ENCODE data around the gene HNRNPH2. TPM values are rescaled to one million over a fixed set of nuclear protein-coding genes. Genes with fewer than 3 reads are reported as not detected.

The HNRNPH2 gene
- total and polyA plus RNA-seq, 9 of the 15 experiments (the other 6 are each of a cell fraction or from before 2014, with no cell fraction given), result 40.0 to 130 (median 60.3) TPM

DNA sequence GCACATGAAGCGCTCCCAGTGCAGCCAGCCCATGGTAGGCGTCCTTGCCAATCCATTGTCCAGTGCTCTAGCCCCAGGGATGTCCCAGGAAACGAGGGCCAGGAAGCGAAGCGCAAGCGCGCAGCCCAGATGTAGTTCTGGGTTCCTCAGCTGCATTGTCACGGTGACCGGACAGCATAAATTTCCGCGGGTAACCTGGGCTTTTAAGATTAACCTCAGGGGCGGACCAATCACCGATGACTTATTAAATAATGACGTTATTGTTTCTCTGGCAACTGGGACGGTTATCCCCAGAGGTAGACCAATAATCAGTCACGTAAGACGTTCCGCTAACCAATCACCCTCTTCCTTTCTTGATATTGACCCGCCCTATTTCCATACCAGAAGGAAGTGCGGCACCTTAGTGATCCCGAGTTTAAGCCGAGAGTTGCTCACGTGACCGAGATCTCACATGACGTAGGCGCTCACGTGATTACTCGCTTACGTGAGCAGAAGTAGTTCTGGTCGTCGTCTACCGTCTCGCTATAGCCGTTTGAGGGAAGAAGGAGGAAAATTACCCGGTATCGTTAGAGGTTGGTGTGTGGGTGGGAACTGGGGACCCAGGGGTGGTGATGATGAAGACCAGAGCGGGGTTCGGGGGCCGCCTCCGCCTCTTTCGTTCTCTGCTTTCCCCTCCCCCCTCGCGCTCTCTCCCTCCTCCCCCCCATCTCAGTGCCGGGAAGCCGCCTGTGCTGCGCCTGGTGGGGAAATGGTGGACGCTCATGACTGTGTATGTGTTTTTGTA is at the start of gene HNRNPH2, which contains the start of gene GLA (continued):
- TF ChIP-seq, protein P1, sequence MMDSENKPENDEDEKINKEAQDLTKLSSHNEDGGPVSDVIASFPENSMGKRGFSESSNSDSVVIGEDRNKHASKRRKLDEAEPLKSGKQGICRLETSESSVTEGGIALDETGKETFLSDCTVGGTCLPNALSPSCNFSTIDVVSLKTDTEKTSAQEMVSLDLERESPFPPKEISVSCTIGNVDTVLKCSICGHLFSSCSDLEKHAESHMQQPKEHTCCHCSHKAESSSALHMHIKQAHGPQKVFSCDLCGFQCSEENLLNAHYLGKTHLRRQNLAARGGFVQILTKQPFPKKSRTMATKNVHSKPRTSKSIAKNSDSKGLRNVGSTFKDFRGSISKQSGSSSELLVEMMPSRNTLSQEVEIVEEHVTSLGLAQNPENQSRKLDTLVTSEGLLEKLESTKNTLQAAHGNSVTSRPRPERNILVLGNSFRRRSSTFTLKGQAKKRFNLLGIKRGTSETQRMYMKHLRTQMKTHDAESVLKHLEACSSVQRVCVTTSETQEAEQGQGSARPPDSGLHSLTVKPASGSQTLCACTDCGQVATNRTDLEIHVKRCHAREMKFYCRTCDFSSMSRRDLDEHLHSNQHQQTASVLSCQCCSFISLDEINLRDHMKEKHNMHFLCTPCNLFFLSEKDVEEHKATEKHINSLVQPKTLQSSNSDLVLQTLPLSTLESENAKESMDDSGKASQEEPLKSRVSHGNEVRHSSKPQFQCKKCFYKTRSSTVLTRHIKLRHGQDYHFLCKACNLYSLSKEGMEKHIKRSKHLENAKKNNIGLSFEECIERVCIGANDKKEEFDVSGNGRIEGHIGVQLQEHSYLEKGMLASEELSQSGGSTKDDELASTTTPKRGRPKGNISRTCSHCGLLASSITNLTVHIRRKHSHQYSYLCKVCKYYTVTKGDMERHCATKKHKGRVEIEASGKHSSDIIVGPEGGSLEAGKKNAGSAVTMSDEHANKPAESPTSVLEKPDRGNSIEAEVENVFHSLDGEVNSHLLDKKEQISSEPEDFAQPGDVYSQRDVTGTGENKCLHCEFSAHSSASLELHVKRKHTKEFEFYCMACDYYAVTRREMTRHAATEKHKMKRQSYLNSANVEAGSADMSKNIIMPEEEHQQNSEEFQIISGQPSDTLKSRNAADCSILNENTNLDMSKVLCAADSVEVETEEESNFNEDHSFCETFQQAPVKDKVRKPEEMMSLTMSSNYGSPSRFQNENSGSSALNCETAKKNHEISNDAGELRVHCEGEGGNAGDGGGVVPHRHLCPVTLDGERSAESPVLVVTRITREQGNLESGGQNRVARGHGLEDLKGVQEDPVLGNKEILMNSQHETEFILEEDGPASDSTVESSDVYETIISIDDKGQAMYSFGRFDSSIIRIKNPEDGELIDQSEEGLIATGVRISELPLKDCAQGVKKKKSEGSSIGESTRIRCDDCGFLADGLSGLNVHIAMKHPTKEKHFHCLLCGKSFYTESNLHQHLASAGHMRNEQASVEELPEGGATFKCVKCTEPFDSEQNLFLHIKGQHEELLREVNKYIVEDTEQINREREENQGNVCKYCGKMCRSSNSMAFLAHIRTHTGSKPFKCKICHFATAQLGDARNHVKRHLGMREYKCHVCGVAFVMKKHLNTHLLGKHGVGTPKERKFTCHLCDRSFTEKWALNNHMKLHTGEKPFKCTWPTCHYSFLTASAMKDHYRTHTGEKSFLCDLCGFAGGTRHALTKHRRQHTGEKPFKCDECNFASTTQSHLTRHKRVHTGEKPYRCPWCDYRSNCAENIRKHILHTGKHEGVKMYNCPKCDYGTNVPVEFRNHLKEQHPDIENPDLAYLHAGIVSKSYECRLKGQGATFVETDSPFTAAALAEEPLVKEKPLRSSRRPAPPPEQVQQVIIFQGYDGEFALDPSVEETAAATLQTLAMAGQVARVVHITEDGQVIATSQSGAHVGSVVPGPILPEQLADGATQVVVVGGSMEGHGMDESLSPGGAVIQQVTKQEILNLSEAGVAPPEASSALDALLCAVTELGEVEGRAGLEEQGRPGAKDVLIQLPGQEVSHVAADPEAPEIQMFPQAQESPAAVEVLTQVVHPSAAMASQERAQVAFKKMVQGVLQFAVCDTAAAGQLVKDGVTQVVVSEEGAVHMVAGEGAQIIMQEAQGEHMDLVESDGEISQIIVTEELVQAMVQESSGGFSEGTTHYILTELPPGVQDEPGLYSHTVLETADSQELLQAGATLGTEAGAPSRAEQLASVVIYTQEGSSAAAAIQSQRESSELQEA (IDR thresholded peaks at IDR 0.05; ENCODE audit: low read depth), result no peak
- TF ChIP-seq, protein P2, sequence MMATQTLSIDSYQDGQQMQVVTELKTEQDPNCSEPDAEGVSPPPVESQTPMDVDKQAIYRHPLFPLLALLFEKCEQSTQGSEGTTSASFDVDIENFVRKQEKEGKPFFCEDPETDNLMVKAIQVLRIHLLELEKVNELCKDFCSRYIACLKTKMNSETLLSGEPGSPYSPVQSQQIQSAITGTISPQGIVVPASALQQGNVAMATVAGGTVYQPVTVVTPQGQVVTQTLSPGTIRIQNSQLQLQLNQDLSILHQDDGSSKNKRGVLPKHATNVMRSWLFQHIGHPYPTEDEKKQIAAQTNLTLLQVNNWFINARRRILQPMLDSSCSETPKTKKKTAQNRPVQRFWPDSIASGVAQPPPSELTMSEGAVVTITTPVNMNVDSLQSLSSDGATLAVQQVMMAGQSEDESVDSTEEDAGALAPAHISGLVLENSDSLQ (IDR thresholded peaks at IDR 0.05), result peak; percentile 92
- TF ChIP-seq ZSCAN32 (CRISPR knock-in tag; IDR thresholded peaks at IDR 0.05) (no peak), ZNF347 (CRISPR knock-in tag; IDR thresholded peaks at IDR 0.05; ENCODE audit: low read depth) (no peak), MYNN (IDR thresholded peaks at IDR 0.05) (peak; percentile 95), MYNN (CRISPR knock-in tag; IDR thresholded peaks at IDR 0.05) (no peak; the same call in 1 of the 2 replicates), FOXK1 (CRISPR knock-in tag; IDR thresholded peaks at IDR 0.05; ENCODE audit: borderline replicate concordance) (no peak), ELF4 (CRISPR knock-in tag; IDR thresholded peaks at IDR 0.05) (0 out of 2 replicates have a peak, but pooled peaks have one; percentile 62), RBBP5 (IDR thresholded peaks at IDR 0.05; ENCODE audit: borderline replicate concordance, insufficient read depth, low read length, poor library complexity, severe bottlenecking) (no peak), GTF2A2 (tag; IDR thresholded peaks at IDR 0.05) (no peak), ZNF785 (CRISPR knock-in tag; IDR thresholded peaks at IDR 0.05) (no peak), ZNF175 (CRISPR knock-in tag; IDR thresholded peaks at IDR 0.05; ENCODE audit: low read depth) (0 out of 2 replicates have a peak, but pooled peaks have one; percentile 38), MEIS2 (IDR thresholded peaks at IDR 0.05; ENCODE audit: partially characterized antibody) (peak; percentile 76), ZNF589 (CRISPR knock-in tag; IDR thresholded peaks at IDR 0.05; ENCODE audit: low read depth) (0 out of 2 replicates have a peak, but pooled peaks have one; percentile 25)
- TF ChIP-seq, protein P3, sequence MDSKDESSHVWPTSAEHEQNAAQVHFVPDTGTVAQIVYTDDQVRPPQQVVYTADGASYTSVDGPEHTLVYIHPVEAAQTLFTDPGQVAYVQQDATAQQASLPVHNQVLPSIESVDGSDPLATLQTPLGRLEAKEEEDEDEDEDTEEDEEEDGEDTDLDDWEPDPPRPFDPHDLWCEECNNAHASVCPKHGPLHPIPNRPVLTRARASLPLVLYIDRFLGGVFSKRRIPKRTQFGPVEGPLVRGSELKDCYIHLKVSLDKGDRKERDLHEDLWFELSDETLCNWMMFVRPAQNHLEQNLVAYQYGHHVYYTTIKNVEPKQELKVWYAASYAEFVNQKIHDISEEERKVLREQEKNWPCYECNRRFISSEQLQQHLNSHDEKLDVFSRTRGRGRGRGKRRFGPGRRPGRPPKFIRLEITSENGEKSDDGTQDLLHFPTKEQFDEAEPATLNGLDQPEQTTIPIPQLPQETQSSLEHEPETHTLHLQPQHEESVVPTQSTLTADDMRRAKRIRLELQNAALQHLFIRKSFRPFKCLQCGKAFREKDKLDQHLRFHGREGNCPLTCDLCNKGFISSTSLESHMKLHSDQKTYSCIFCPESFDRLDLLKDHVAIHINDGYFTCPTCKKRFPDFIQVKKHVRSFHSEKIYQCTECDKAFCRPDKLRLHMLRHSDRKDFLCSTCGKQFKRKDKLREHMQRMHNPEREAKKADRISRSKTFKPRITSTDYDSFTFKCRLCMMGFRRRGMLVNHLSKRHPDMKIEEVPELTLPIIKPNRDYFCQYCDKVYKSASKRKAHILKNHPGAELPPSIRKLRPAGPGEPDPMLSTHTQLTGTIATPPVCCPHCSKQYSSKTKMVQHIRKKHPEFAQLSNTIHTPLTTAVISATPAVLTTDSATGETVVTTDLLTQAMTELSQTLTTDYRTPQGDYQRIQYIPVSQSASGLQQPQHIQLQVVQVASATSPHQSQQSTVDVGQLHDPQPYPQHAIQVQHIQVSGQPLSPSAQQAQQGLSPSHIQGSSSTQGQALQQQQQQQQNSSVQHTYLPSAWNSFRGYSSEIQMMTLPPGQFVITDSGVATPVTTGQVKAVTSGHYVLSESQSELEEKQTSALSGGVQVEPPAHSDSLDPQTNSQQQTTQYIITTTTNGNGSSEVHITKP (IDR thresholded peaks at IDR 0.05; ENCODE audit: partially characterized antibody), result no peak

Measured in K562 (cell line).